Measurements from ENCODE around the gene EP300. TPM values are rescaled to one million over a fixed set of nuclear protein-coding genes. Genes with fewer than 3 reads are reported as not detected.
"Not testable (repeated sequence)": the region's sequence is repeated elsewhere in the genome, so short reads cannot be mapped to it uniquely, and the experiment has no call there.

Gene EP300
- total RNA-seq, 1 experiment from 2014 or later = 25.2 TPM

- no peak for DNase-seq (ENCODE audit: low read depth)
These were observed 55.3 kb downstream of the EP300 start for GRCh38 chr22:41147722-41148121.

DNA sequence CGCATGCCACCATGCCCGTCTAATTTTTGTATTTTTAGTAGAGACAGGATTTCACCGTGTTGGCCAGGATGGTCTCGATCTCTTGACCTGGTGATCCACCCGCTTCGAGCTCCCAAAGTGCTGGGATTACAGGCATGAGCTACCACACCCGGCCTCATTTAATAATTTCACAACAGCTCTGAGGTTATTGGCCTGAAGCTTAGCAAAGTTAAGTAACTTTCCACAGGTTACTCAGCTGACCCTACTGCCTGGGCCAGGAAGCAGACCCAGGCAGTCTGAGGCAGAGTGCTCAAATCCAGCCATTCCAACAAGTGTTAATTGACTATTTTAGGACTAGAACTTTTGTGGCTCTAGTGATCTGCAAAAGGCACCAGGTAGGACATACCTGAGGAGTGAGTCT lies 60.5 kb downstream of the EP300 start:
- no peak for DNase-seq (ENCODE audit: low read depth)

- no peak for DNase-seq (ENCODE audit: low read depth)
These were observed 64.7 kb downstream of the EP300 start for GRCh38 chr22:41157083-41157482.

- DNase-seq (ENCODE audit: low read depth) = no peak
These were observed 76.8 kb downstream of the EP300 start for GRCh38 chr22:41169157-41169556.

GRCh38 chr22:41171996-41172395 lies 79.6 kb downstream of the EP300 start:
- no peak for DNase-seq (ENCODE audit: low read depth)

- peak; percentile 51 for DNase-seq (ENCODE audit: low read depth)
These were observed 83.2 kb downstream of the EP300 start for GRCh38 chr22:41175546-41175945.

DNA sequence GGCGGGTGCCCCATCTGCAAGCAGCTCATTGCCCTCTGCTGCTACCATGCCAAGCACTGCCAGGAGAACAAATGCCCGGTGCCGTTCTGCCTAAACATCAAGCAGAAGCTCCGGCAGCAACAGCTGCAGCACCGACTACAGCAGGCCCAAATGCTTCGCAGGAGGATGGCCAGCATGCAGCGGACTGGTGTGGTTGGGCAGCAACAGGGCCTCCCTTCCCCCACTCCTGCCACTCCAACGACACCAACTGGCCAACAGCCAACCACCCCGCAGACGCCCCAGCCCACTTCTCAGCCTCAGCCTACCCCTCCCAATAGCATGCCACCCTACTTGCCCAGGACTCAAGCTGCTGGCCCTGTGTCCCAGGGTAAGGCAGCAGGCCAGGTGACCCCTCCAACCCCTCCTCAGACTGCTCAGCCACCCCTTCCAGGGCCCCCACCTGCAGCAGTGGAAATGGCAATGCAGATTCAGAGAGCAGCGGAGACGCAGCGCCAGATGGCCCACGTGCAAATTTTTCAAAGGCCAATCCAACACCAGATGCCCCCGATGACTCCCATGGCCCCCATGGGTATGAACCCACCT lies 84.7 kb downstream of the EP300 start:
- no peak for DNase-seq (ENCODE audit: low read depth)

DNA sequence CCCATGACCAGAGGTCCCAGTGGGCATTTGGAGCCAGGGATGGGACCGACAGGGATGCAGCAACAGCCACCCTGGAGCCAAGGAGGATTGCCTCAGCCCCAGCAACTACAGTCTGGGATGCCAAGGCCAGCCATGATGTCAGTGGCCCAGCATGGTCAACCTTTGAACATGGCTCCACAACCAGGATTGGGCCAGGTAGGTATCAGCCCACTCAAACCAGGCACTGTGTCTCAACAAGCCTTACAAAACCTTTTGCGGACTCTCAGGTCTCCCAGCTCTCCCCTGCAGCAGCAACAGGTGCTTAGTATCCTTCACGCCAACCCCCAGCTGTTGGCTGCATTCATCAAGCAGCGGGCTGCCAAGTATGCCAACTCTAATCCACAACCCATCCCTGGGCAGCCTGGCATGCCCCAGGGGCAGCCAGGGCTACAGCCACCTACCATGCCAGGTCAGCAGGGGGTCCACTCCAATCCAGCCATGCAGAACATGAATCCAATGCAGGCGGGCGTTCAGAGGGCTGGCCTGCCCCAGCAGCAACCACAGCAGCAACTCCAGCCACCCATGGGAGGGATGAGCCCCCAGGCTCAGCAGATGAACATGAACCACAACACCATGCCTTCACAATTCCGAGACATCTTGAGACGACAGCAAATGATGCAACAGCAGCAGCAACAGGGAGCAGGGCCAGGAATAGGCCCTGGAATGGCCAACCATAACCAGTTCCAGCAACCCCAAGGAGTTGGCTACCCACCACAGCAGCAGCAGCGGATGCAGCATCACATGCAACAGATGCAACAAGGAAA lies 85.4 kb downstream of the EP300 start:
- no peak for DNase-seq (ENCODE audit: low read depth)

DNA sequence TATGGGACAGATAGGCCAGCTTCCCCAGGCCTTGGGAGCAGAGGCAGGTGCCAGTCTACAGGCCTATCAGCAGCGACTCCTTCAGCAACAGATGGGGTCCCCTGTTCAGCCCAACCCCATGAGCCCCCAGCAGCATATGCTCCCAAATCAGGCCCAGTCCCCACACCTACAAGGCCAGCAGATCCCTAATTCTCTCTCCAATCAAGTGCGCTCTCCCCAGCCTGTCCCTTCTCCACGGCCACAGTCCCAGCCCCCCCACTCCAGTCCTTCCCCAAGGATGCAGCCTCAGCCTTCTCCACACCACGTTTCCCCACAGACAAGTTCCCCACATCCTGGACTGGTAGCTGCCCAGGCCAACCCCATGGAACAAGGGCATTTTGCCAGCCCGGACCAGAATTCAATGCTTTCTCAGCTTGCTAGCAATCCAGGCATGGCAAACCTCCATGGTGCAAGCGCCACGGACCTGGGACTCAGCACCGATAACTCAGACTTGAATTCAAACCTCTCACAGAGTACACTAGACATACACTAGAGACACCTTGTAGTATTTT lies 86.1 kb downstream of the EP300 start:
- DNase-seq (ENCODE audit: low read depth) = no peak

- not testable (repeated sequence) for DNase-seq (ENCODE audit: low read depth)
These were observed 88.0 kb downstream of the EP300 start for GRCh38 chr22:41180362-41180761.

GRCh38 chr22:41180926-41181325 lies 88.5 kb downstream of the EP300 start:
- DNase-seq (ENCODE audit: low read depth) = no peak

- DNase-seq (ENCODE audit: low read depth) = peak; percentile 86
These were observed 89.2 kb downstream of the EP300 start for GRCh38 chr22:41181349-41182241.

GRCh38 chr22:41184679-41185078 lies 92.3 kb downstream of the EP300 start:
- no peak for DNase-seq (ENCODE audit: low read depth)

GRCh38 chr22:41191467-41191866 lies 99.1 kb downstream of the EP300 start:
- no peak for DNase-seq (ENCODE audit: low read depth)

DNA sequence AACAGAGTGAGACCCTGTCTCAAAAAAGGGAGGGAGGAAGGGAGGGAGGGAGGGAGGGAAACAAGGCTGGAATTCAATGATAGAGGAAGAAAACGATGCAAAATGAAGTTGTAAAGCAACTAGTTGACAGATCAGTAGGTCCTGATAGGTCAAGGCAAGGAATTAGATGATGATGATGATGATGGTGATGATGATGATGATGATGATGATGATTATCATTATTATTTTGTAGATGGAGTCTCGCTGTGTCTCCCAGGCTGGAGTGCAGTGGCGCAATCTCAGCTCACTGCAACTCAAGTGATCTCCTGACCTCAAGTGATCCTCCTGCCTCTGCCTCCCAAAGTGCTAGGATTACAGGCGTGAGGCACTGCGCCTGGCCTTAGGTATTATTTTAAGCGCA lies 101.4 kb downstream of the EP300 start:
- DNase-seq (ENCODE audit: low read depth) = no peak

DNA sequence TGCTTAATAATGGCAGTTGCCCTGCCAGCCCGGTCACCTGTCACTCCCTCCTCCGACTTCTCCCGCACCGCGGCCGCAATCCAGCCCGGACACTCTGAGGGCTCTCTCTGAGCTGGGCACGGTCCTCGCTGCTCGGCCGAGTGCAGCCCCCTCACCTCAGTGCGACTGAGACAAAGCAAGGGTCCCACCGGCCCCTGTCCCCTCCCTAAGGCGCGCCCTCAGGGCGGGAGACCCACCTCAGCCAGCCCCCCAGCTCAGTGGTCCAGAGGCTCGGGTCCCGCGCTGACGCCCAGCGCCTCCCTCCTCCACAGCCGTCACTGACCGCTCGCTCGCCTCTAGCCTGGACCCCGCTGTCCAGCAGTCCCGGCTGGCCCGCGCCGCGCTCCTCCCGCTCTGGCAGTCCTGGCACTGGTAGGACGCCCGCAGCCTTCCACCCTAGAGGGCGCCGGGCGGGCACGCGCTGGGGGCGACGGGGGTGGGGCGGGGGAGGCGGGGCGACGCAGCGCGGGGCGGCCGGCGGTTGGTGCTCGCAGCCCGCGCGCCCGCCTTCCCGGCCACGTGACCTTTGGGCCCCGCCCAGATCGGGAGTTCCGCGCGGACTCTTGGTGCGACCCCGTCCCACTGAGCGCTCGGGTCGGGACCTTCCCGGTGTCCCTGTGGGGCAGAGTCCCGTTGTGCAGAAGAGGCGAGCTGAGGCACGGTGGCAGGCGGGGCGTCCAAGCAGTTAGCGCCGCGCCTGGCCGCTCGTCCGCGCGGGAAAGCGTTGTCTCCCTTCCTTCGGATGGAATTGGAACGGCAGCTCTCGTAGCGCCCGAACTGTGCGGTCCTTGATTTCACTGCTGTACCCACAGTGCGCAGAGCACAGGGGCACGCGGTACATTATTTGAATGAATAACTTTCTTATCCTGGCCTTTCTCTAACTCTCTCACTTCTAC lies 104.9 kb downstream of the EP300 start:
- DNase-seq (ENCODE audit: low read depth) = peak; percentile 59

DNA sequence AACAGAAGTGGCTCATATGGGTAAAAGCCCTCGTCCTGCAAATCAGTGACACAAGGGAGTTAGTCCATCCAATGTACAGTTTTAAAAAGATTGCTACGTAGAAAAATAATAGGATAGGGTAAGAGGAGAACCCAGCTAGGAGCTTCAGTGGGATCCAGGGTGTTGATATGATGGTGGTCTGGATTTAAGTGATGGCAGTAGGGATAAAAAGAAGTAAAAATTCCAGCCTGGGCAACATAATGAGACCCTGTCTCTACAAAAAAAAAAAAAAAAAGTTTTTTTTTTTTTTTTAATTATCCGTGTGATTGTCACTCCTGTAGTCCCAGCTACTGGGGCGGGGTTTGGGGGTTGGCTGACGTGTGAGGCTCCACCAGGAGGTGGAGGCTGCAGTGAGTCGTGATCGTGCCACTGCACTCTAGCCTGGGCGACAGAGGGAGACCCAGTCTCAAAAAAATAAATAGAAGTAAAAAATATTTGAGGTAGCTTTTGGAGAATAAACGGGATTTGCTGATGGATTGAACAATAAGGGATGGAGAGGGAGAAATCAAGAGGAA lies 105.7 kb downstream of the EP300 start:
- DNase-seq (ENCODE audit: low read depth) = peak; percentile 55

GRCh38 chr22:41201141-41201540 lies 108.7 kb downstream of the EP300 start:
- DNase-seq (ENCODE audit: low read depth) = no peak

DNA sequence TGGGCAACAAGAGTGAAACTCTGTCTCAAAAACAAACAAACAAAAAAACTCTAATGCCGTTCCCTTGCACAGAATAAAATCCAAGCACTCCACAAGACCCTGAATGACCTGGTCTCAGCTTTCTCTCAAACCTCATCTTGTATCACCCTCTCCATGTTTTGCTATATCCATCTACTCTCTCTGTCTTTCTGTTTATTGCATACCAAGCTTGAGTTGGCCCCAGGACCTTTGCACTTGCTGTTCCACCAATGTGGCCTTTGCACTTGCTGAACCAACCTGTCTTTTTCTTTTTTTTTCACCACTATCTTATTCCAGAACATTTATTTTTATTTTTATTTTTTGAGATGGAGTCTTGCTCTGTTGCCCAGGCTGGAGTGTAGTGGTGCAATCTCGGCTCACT lies 110.7 kb downstream of the EP300 start:
- no peak for DNase-seq (ENCODE audit: low read depth)

DNA sequence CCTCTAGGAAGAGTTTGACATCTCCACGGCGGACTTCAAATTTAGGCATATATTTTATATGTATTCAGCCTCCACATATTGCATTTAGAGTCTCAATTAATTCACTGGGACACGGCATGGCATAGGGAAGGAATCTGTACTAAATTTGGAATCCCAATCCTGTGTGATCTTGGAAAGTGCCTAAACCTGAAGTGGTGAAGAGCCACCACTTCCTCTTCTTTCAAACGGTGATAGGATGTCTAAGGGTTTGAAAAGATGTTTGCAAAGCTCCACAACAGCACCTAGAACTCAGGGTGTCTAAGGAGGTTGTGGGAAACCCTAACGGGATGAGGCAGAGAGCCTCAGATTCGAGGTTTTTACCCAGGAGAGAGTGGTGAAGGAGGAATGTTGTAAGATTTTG lies 111.7 kb downstream of the EP300 start:
- DNase-seq (ENCODE audit: low read depth) = no peak
